Mucosa of descending colon (tissue), 3 donors: ENCODE measurements around the gene RNF145. TPM values are rescaled to one million over a fixed set of nuclear protein-coding genes. Genes with fewer than 3 reads are reported as not detected.

ENCODE experiments used
- ATAC-seq: fragments of 200-7000 bp; cut with Tn5 transposase; one replicate; pipeline ENCODE4 v1.9.1; 2020; ENCODE audit warnings: mild to moderate bottlenecking, moderate library complexity
- DNase-seq, 3 donors: peaks; one replicate each; pipeline ENCODE4 v3.0.0-alpha.2; 2020
- H3K36me3 ChIP-seq: fragments of 200-600 bp; one replicate; pipeline ENCODE4 v1.8.0; 2021; ENCODE audit warnings: low read depth, mild to moderate bottlenecking
- H3K4me1 ChIP-seq: fragments of 200-600 bp; one replicate; pipeline ENCODE4 v1.8.0; 2021; ENCODE audit warnings: low read depth, mild to moderate bottlenecking
- H3K4me3 ChIP-seq: fragments of 200-600 bp; one replicate; pipeline ENCODE4 v1.8.0; 2021; ENCODE audit warnings: mild to moderate bottlenecking
- H3K9me3 ChIP-seq: fragments of 200-600 bp; one replicate; pipeline ENCODE4 v1.8.0; 2021; ENCODE audit warnings: mild to moderate bottlenecking
- CTCF ChIP-seq: fragments of 200-600 bp; IDR thresholded peaks from one replicate; pipeline ENCODE4 v1.8.0; 2022; ENCODE audit warnings: antibody characterized with exemption, mild to moderate bottlenecking
- intact Hi-C, 2 donors: fragments of 100-400 bp; cut with DNase I in 1 of 2; cut with micrococcal nuclease in 1 of 2; formaldehyde crosslinking; loops; one replicate each; pipeline versions ENCODE4 v1.11.0 to v1.11.1; 2022; cut with DNase I, micrococcal nuclease
- total RNA-seq, 3 donors: library from RNA; stranded (reverse); fragmentation: NEBNext Ultra II Directional in 2 of 3; extraction: Animal tissue kit (Norgen Biotek cat#: 25700) in 2 of 3; gene quantifications; one replicate each; pipeline versions ENCODE4 v1.2.1 to v1.2.4, GENCODE V29; 2021 to 2023
- donor health status: DM: no; HTN: no; CAD: no; lungs with moderate emphysema.
- donor health status: DM: no; HTN: no; CAD: no.
- donor health status: DM: no; HTN: yes; CAD: no.

The RNF145 gene
- total RNA-seq, 3 donors from 2014 or later: 50.0 to 72.6 (median 57.2) TPM

GRCh38 chr5:159249158-159249557 lies 39.8 kb upstream of the RNF145 start:
- intact Hi-C loops: no loop called here
- DNase-seq (no peak), ATAC-seq (no peak)
- no peaks in the 10 kb centered on the region for H3K36me3 ChIP-seq
- H3K4me1 ChIP-seq: no peaks in the 10 kb centered on the region
- no peak overlapping the region for H3K4me3 ChIP-seq
- H3K9me3 ChIP-seq: no peaks in the 10 kb centered on the region
- no peak for TF ChIP-seq CTCF

- Histone ChIP-seq H3K36me3 (no peaks in the 10 kb centered on the region), H3K4me3 (no peak overlapping the region), H3K9me3 (no peaks in the 10 kb centered on the region), H3K4me1 (no peaks in the 10 kb centered on the region)
- ATAC-seq (no peak), DNase-seq (no peak)
- no peak for TF ChIP-seq CTCF
- intact Hi-C loops: no loop called here
Measured at GRCh38 chr5:159244890-159245289, 35.5 kb upstream of the RNF145 start.

- no peak for ATAC-seq
- intact Hi-C loops: no loop called here
- TF ChIP-seq CTCF: no peak
Measured at GRCh38 chr5:159244163-159244562, 34.8 kb upstream of the RNF145 start.

GRCh38 chr5:159243385-159243784 lies 34.0 kb upstream of the RNF145 start:
- DNase-seq: no peak

More at GRCh38 chr5:159244163-159244562, 34.8 kb upstream of the RNF145 start:
- no peak overlapping the region for H3K4me3 ChIP-seq
- H3K4me1 ChIP-seq: no peaks in the 10 kb centered on the region
- H3K9me3 ChIP-seq: no peaks in the 10 kb centered on the region
- no peak for DNase-seq
- no peaks in the 10 kb centered on the region for H3K36me3 ChIP-seq

GRCh38 chr5:159242656-159243055 lies 33.3 kb upstream of the RNF145 start:
- no peaks in the 10 kb centered on the region for H3K9me3 ChIP-seq
- no peak overlapping the region for H3K4me3 ChIP-seq
- no peak for TF ChIP-seq CTCF
- DNase-seq: no peak
- H3K36me3 ChIP-seq: no peaks in the 10 kb centered on the region
- intact Hi-C loops: no loop called here
- no peak for ATAC-seq
- no peaks in the 10 kb centered on the region for H3K4me1 ChIP-seq

More at GRCh38 chr5:159243385-159243784, 34.0 kb upstream of the RNF145 start:
- H3K36me3 ChIP-seq: no peaks in the 10 kb centered on the region
- H3K4me3 ChIP-seq: no peak overlapping the region
- no peak for TF ChIP-seq CTCF
- intact Hi-C loops: no loop called here
- no peaks in the 10 kb centered on the region for H3K4me1 ChIP-seq
- ATAC-seq: no peak
- no peaks in the 10 kb centered on the region for H3K9me3 ChIP-seq

GRCh38 chr5:159241946-159242552 lies 32.7 kb upstream of the RNF145 start:
- no peak for TF ChIP-seq CTCF
- Histone ChIP-seq H3K36me3 (no peaks in the 10 kb centered on the region), H3K9me3 (no peaks in the 10 kb centered on the region), H3K4me3 (no peak overlapping the region), H3K4me1 (no peaks in the 10 kb centered on the region)
- ATAC-seq (no peak), DNase-seq (no peak)
- intact Hi-C loops: no loop called here
